ENCODE measurements around the gene SOX13. TPM values are rescaled to one million over a fixed set of nuclear protein-coding genes. Genes with fewer than 3 reads are reported as not detected.
A peak's percentile ranks its signal among the peaks of the same experiment; 100 is the strongest.
"Not testable (repeated sequence)": the region's sequence is repeated elsewhere in the genome, so short reads cannot be mapped to it uniquely, and the experiment has no call there.

SOX13 gene
- total and polyA plus RNA-seq, 11 donors: 8.2 to 16.0 (median 12.6) TPM

GRCh38 chr1:204043680-204044079 is 29.2 kb upstream of the SOX13 start:
- H3K36me3 ChIP-seq: no peaks in the 10 kb centered on the region
- no peaks in the 10 kb centered on the region for H3K27me3 ChIP-seq
- no peak for ATAC-seq
- peak in 2 of 5 donors; percentile 27 to 32 for DNase-seq
- H3K9me3 ChIP-seq: no peaks in the 10 kb centered on the region
- H3K4me1 ChIP-seq: peaks cover 0 to 56% (median 30%) of the 10 kb centered on the region in 12 donors
- WGBS, 4 donors: 63 to 74% (median 67%) methylated on average over 8 of the region's 8 CpGs
- intact Hi-C loops (cut with DNase I): loop anchor here in 3 of 10 donors (2.0 to 10.0 kb wide), 3 partner anchors 31 to 159 kb away; no protein-coding TSS in a partner anchor
- peak overlapping the region in 7 of 12 donors; percentile 49 to 85 (median 70) for H3K27ac ChIP-seq
- no peak for TF ChIP-seq CTCF (IDR thresholded peaks at IDR 0.05)
- no peak for TF ChIP-seq POLR2A (IDR thresholded peaks at IDR 0.05)
- no peak overlapping the region for H3K4me3 ChIP-seq

DNA sequence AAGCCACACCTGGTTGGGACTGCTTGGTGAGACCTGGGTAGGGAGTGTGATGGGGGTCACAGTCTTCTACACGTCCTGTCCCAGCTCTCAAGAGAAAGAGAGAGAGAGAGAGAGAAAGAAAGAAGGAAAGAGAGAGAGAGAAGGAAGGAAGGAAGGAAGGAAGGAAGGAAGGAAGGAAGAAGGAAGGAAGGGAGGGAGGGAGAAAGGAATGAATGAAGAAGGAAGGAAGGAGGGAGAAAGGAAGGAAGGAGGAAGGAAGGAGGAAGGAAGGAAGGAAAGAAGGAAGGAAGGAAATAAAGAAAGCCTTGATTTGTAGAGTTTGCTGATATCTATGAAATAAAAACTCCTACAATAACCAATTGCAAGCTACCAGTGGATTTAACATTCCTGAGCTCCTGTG is 28.5 kb upstream of the SOX13 start:
- H3K4me3 ChIP-seq: no peak overlapping the region

GRCh38 chr1:204045430-204045829 is 27.5 kb upstream of the SOX13 start:
- WGBS, 4 donors: 58 to 72% (median 66%) methylated on average over 6 to 8 of the region's 8 CpGs
- Histone ChIP-seq H3K36me3 (no peaks in the 10 kb centered on the region), H3K27ac (peak overlapping the region; percentile 28 to 85 (median 68)), H3K4me1 (peaks cover 0 to 56% (median 30%) of the 10 kb centered on the region in 12 donors), H3K4me3 (no peak overlapping the region), H3K27me3 (no peaks in the 10 kb centered on the region), H3K9me3 (no peaks in the 10 kb centered on the region)
- peak; percentile 58 to 80 (median 67) for DNase-seq
- TF ChIP-seq POLR2A (IDR thresholded peaks at IDR 0.05) (no peak), CTCF (IDR thresholded peaks at IDR 0.05) (no peak)
- intact Hi-C loops (cut with DNase I): loop anchor here in 3 of 10 donors (2.0 to 10.0 kb wide), 3 partner anchors 29 to 161 kb away; no protein-coding TSS in a partner anchor
- peak; percentile 57 to 88 (median 84) for ATAC-seq

More for the DNA sequence above, 28.5 kb upstream of the SOX13 start:
- ATAC-seq (no peak), DNase-seq (no peak)
- intact Hi-C loops (cut with DNase I): loop anchor here in 3 of 10 donors (2.0 to 10.0 kb wide), 3 partner anchors 30 to 160 kb away; no protein-coding TSS in a partner anchor
- H3K27me3 ChIP-seq: no peaks in the 10 kb centered on the region
- peaks cover 0 to 56% (median 30%) of the 10 kb centered on the region in 12 donors for H3K4me1 ChIP-seq
- peak overlapping the region in 11 of 12 donors; percentile 5 to 85 (median 64) for H3K27ac ChIP-seq
- no peaks in the 10 kb centered on the region for H3K36me3 ChIP-seq
- 55 to 76% (median 62%) methylated on average over 1 of the region's 1 CpG for WGBS, 4 donors
- TF ChIP-seq CTCF (IDR thresholded peaks at IDR 0.05): no peak
- TF ChIP-seq POLR2A (IDR thresholded peaks at IDR 0.05): no peak
- H3K9me3 ChIP-seq: no peaks in the 10 kb centered on the region

- ATAC-seq (no peak), DNase-seq (no peak)
- Histone ChIP-seq H3K9me3 (no peaks in the 10 kb centered on the region), H3K36me3 (no peaks in the 10 kb centered on the region), H3K27me3 (no peaks in the 10 kb centered on the region), H3K27ac (peak overlapping the region in 6 of 12 donors; percentile 32 to 85 (median 64)), H3K4me1 (peaks cover 0 to 47% (median 24%) of the 10 kb centered on the region in 12 donors), H3K4me3 (no peak overlapping the region)
- no peak for TF ChIP-seq CTCF (IDR thresholded peaks at IDR 0.05)
- no peak for TF ChIP-seq POLR2A (IDR thresholded peaks at IDR 0.05)
- intact Hi-C loops (cut with DNase I): loop anchor here in 2 of 10 donors (5.0 to 10.0 kb wide), 2 partner anchors 49 to 162 kb away; no protein-coding TSS in a partner anchor
- 90 to 98% (median 93%) methylated on average over 5 of the region's 5 CpGs for WGBS, 4 donors
Observed at GRCh38 chr1:204046346-204046745, 26.6 kb upstream of the SOX13 start.

- intact Hi-C loops (cut with DNase I): loop anchor here in 2 of 10 donors (5.0 to 10.0 kb wide), 2 partner anchors 51 to 164 kb away; no protein-coding TSS in a partner anchor
- not testable (repeated sequence) for H3K27me3 ChIP-seq, DNase-seq, H3K27ac ChIP-seq, H3K9me3 ChIP-seq, H3K36me3 ChIP-seq, ATAC-seq, H3K4me3 ChIP-seq
- 91 to 95% (median 93%) methylated on average over 3 of the region's 3 CpGs for WGBS, 4 donors
- peaks cover 0 to 23% (median 9%) of the 10 kb centered on the region in 12 donors for H3K4me1 ChIP-seq
Observed at GRCh38 chr1:204048796-204049195, 24.1 kb upstream of the SOX13 start.

Data from heart left ventricle (tissue), 16 donors.